ENCODE measurements around the gene NTRK2. TPM values are rescaled to one million over a fixed set of nuclear protein-coding genes. Genes with fewer than 3 reads are reported as not detected.

NTRK2 gene
- total RNA-seq, 1 experiment from 2014 or later = not detected

DNA sequence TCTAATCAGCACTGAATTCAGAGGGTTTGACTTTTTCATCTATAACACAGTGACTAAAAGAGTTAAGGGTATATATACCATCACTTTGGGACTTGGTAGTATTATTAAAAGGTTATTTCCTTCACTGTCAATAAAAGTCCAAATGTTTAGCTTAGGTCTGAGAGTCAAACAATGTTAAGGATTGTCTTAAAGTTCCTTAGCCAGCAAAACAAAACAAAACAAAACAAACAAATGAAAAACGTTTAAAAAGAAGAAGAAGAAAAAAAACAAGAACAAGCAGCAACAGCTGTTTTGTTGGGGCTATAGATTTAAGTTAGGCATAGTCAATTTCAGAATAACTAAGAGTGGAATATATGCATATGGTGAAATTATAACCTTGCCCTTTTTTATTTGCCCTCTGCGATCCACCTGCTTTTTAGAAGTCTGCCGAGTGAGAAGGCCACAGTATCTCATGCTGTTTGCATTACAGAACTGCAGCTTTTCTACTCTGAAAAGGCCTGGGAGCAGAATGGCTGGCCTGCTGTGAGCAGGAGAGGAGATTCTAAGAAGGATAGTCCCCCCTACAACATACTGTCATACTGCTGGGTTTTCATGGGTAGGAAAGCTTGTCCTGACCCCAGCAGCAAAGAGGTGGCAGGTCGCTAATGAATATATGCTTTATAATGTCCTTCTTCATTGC is 141.7 kb downstream of the NTRK2 start:
- Histone ChIP-seq H3K4me3 (replicated peaks in 1 of 2; ENCODE audit: low read depth in 1 of 2, low read length in 2 of 2) (no peak overlapping the region), H3K9ac (ENCODE audit: low read length) (no peak overlapping the region), H3K27ac (ENCODE audit: low read depth, low read length) (no peak overlapping the region), H3K27me3 (ENCODE audit: insufficient read depth, low read length) (peaks cover 61% of the 10 kb centered on the region), H3K9me3 (ENCODE audit: control insufficient read depth in 1 of 2, insufficient read depth in 1 of 2, low read depth in 1 of 2, low read length in 2 of 2) (no peaks in the 10 kb centered on the region), H3K79me2 (ENCODE audit: insufficient read depth, low read length) (no peaks in the 10 kb centered on the region), H2AFZ (ENCODE audit: low read depth, low read length, poor library complexity, severe bottlenecking) (no peak overlapping the region), H3K4me2 (ENCODE audit: low read length) (no peak overlapping the region), H3K36me3 (ENCODE audit: control insufficient read depth in 1 of 2, insufficient read depth in 2 of 2, low read length in 2 of 2) (no peaks in the 10 kb centered on the region), H3K9me2 (ENCODE audit: insufficient read depth) (no peaks in the 10 kb centered on the region), H3K4me1 (ENCODE audit: control insufficient read depth in 1 of 2, insufficient read depth in 2 of 2, low read length in 2 of 2) (no peaks in the 10 kb centered on the region), H4K20me1 (ENCODE audit: insufficient read depth) (no peaks in the 10 kb centered on the region)
- no TSS peak for BruUV-seq (replicated peaks)
- ATAC-seq = no peak
- ChIA-PET POLR2A (interaction anchor here (1.1 kb wide), 1 partner anchor 46 kb away, joined by 3 read pairs; no protein-coding TSS in a partner anchor), RAD21 (ENCODE audit: low non-redundant PET in 1 of 2, low total read pairs in 2 of 2, uncharacterized antibody in 2 of 2, unreplicated experiment in 2 of 2) (no interaction called here), CTCF (no interaction called here)
- intact Hi-C loops (cut with micrococcal nuclease) = no loop called here
- TF ChIP-seq, protein P1, sequence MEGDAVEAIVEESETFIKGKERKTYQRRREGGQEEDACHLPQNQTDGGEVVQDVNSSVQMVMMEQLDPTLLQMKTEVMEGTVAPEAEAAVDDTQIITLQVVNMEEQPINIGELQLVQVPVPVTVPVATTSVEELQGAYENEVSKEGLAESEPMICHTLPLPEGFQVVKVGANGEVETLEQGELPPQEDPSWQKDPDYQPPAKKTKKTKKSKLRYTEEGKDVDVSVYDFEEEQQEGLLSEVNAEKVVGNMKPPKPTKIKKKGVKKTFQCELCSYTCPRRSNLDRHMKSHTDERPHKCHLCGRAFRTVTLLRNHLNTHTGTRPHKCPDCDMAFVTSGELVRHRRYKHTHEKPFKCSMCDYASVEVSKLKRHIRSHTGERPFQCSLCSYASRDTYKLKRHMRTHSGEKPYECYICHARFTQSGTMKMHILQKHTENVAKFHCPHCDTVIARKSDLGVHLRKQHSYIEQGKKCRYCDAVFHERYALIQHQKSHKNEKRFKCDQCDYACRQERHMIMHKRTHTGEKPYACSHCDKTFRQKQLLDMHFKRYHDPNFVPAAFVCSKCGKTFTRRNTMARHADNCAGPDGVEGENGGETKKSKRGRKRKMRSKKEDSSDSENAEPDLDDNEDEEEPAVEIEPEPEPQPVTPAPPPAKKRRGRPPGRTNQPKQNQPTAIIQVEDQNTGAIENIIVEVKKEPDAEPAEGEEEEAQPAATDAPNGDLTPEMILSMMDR (IDR thresholded peaks at IDR 0.05 in 2 of 3, conservative IDR thresholded peaks at IDR 0.05 in 1 of 3; ENCODE audit: borderline replicate concordance in 1 of 3, insufficient read depth in 1 of 3, low read depth in 2 of 3, low read length in 2 of 3) = no peak
- no peak for TF ChIP-seq SIN3A (IDR thresholded peaks at IDR 0.05; ENCODE audit: low read depth)
- no peak for TF ChIP-seq RAD21 (IDR thresholded peaks at IDR 0.05; ENCODE audit: low read depth)
- TF ChIP-seq FOSL1 (IDR thresholded peaks at IDR 0.05; ENCODE audit: low read depth) = no peak
- no peak for TF ChIP-seq SP1 (IDR thresholded peaks at IDR 0.05; ENCODE audit: low read depth)
- TF ChIP-seq, protein P2, sequence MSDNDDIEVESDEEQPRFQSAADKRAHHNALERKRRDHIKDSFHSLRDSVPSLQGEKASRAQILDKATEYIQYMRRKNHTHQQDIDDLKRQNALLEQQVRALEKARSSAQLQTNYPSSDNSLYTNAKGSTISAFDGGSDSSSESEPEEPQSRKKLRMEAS (IDR thresholded peaks at IDR 0.05) = no peak
- no peak for TF ChIP-seq SRF (IDR thresholded peaks at IDR 0.05; ENCODE audit: low read depth)
- DNase-seq (ENCODE audit: low read depth, low spot score) = no peak

DNA sequence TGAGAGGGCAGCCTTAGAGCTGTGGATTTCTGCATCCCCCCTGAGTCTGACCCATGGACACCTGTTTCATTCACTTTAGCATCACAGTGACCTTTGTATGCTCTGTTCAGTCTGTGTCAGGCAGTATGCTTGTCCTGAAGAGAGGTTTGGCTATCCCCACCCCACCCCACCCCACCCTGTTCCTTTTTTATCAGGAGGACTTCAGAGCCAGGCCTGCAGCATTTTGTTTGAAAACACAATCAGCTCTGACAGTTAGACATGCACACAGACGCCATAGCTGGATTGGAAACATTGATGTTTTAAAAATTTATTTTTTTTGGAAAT is 142.2 kb downstream of the NTRK2 start:
- CTCF ChIA-PET = no interaction called here
- intact Hi-C loops (cut with micrococcal nuclease) = no loop called here
- no peaks in the 10 kb centered on the region for H3K9me2 ChIP-seq (ENCODE audit: insufficient read depth)
- no peaks in the 10 kb centered on the region for H3K4me1 ChIP-seq (ENCODE audit: control insufficient read depth in 1 of 2, insufficient read depth in 2 of 2, low read length in 2 of 2)
- POLR2A ChIA-PET = interaction anchor here (1.1 kb wide), 1 partner anchor 46 kb away, joined by 3 read pairs; no protein-coding TSS in a partner anchor
- BruUV-seq (replicated peaks) = no TSS peak
- ATAC-seq = no peak
- H3K9ac ChIP-seq (ENCODE audit: low read length) = no peak overlapping the region
- H3K9me3 ChIP-seq (ENCODE audit: control insufficient read depth in 1 of 2, insufficient read depth in 1 of 2, low read depth in 1 of 2, low read length in 2 of 2) = no peaks in the 10 kb centered on the region
- H3K4me3 ChIP-seq (replicated peaks in 1 of 2; ENCODE audit: low read depth in 1 of 2, low read length in 2 of 2) = no peak overlapping the region
- no peak overlapping the region for H3K4me2 ChIP-seq (ENCODE audit: low read length)
- peaks cover 61% of the 10 kb centered on the region for H3K27me3 ChIP-seq (ENCODE audit: insufficient read depth, low read length)
- H3K36me3 ChIP-seq (ENCODE audit: control insufficient read depth in 1 of 2, insufficient read depth in 2 of 2, low read length in 2 of 2) = no peaks in the 10 kb centered on the region
- no peak overlapping the region for H3K27ac ChIP-seq (ENCODE audit: low read depth, low read length)
- RAD21 ChIA-PET (ENCODE audit: low non-redundant PET in 1 of 2, low total read pairs in 2 of 2, uncharacterized antibody in 2 of 2, unreplicated experiment in 2 of 2) = no interaction called here
- H3K79me2 ChIP-seq (ENCODE audit: insufficient read depth, low read length) = no peaks in the 10 kb centered on the region
- no peak overlapping the region for H2AFZ ChIP-seq (ENCODE audit: low read depth, low read length, poor library complexity, severe bottlenecking)
- no peaks in the 10 kb centered on the region for H4K20me1 ChIP-seq (ENCODE audit: insufficient read depth)
- DNase-seq (ENCODE audit: low read depth, low spot score) = no peak
- no peak for TF ChIP-seq YY1 (IDR thresholded peaks at IDR 0.05; ENCODE audit: extremely low read depth, insufficient replicate concordance, low read depth, low read length)
- TF ChIP-seq SIN3A (IDR thresholded peaks at IDR 0.05; ENCODE audit: low read depth) = no peak
- TF ChIP-seq ZFX (IDR thresholded peaks at IDR 0.05) = no peak
- TF ChIP-seq CEBPB (IDR thresholded peaks at IDR 0.05; ENCODE audit: low read depth) = no peak
- TF ChIP-seq ELF1 (IDR thresholded peaks at IDR 0.05; ENCODE audit: borderline replicate concordance, low read depth) = no peak
- TF ChIP-seq, protein P1 (IDR thresholded peaks at IDR 0.05 in 2 of 3, conservative IDR thresholded peaks at IDR 0.05 in 1 of 3; ENCODE audit: borderline replicate concordance in 1 of 3, insufficient read depth in 1 of 3, low read depth in 2 of 3, low read length in 2 of 3) = no peak
- no peak for TF ChIP-seq SP1 (IDR thresholded peaks at IDR 0.05; ENCODE audit: low read depth)
- no peak for TF ChIP-seq ZNF274 (IDR thresholded peaks at IDR 0.05; ENCODE audit: low read depth, low read length)
- TF ChIP-seq RAD21 (IDR thresholded peaks at IDR 0.05; ENCODE audit: low read depth) = no peak

All from HCT116 (cell line).